H1 (cell line): ENCODE measurements around the gene CERS3. TPM values are rescaled to one million over a fixed set of nuclear protein-coding genes. Genes with fewer than 3 reads are reported as not detected.

ENCODE experiments used
- CTCF ChIA-PET: fragments of 300-600 bp; sonication (Branson Sonifier 250); formaldehyde crosslinking; loops from one replicate; lab custom pipeline; 2021; ENCODE audit not compliant: partially characterized antibody; lab: Charles Lee
- POLR2A ChIA-PET: fragments of 300-600 bp; sonication (Branson Sonifier 250); formaldehyde crosslinking; loops from one replicate; lab custom pipeline; 2021; ENCODE audit warnings: inconsistent platforms; ENCODE audit not compliant: partially characterized antibody; lab: Charles Lee
- DNase-seq, 2 experiments: peaks; one replicate each; pipeline versions ENCODE4 v3.0.0 to v3.0.0-alpha.2; 2010 to 2022; ENCODE audit warnings: low spot score in 2 of 2, low read depth in 1 of 2, mixed read lengths in 1 of 2
- FAIRE-seq: peaks from 2 replicates; lab custom pipeline; 2011; peaks lifted over from hg19 to GRCh38; lab: Jason Lieb, UNC
- H2AFZ ChIP-seq: 2 replicates; pipeline ENCODE4 v1.8.1; 2012; ENCODE audit warnings: low read length, inconsistent platforms
- H2AK5ac ChIP-seq: 2 replicates; pipeline ENCODE4 v1.6.1; 2013; ENCODE audit warnings: low read depth, low read length
- H2BK120ac ChIP-seq: replicated peaks from 2 replicates; pipeline ENCODE3; 2013; ENCODE audit warnings: low read depth, low read length, inconsistent platforms
- H2BK12ac ChIP-seq: 2 replicates; pipeline ENCODE4 v1.6.1; 2013; ENCODE audit warnings: low read depth, low read length
- H2BK15ac ChIP-seq: 2 replicates; pipeline ENCODE4 v1.6.1; 2013; ENCODE audit warnings: low read length
- H2BK20ac ChIP-seq: 2 replicates; pipeline ENCODE4 v1.6.1; 2013; ENCODE audit warnings: low read length
- H2BK5ac ChIP-seq: 2 replicates; pipeline ENCODE4 v1.6.1; 2013; ENCODE audit warnings: low read depth, low read length
- H3K14ac ChIP-seq: 2 replicates; pipeline ENCODE4 v1.6.1; 2013; ENCODE audit warnings: inconsistent platforms; ENCODE audit not compliant: insufficient read length
- H3K18ac ChIP-seq: 2 replicates; pipeline ENCODE4 v1.6.1; 2013; ENCODE audit warnings: low read length; ENCODE audit errors: extremely low read depth
- H3K23ac ChIP-seq: 2 replicates; pipeline ENCODE4 v1.6.1; 2013; ENCODE audit warnings: inconsistent platforms; ENCODE audit not compliant: insufficient read length
- H3K23me2 ChIP-seq: 2 replicates; pipeline ENCODE4 v1.6.1; 2013; ENCODE audit warnings: low read depth, low read length
- H3K27ac ChIP-seq: 2 replicates; pipeline ENCODE4 v1.6.1; 2011; ENCODE audit warnings: low read depth, low read length, inconsistent platforms
- H3K27me3 ChIP-seq, 4 experiments: replicated peaks in 1 of 4; 1 replicate in 1 of 4; 2 replicates in 3 of 4; pipeline versions ENCODE4 v1.6.1 to v1.8.1; 2011 to 2013; ENCODE audit warnings: low read length in 3 of 4, mild to moderate bottlenecking in 3 of 4, inconsistent platforms in 2 of 4, mixed read lengths in 2 of 4, moderate library complexity in 1 of 4; ENCODE audit not compliant: control insufficient read depth in 3 of 4, insufficient read depth in 3 of 4; ENCODE audit errors: extremely low read depth in 1 of 4
- H3K36me3 ChIP-seq, 4 experiments: 2 replicates each; pipeline versions ENCODE4 v1.6.1 to v1.8.1; 2011 to 2013; ENCODE audit warnings: mild to moderate bottlenecking in 4 of 4, low read length in 3 of 4, moderate library complexity in 2 of 4, control low read depth in 1 of 4, inconsistent platforms in 1 of 4; ENCODE audit not compliant: insufficient read depth in 4 of 4, control insufficient read depth in 2 of 4
- H3K4ac ChIP-seq: replicated peaks from 2 replicates; pipeline ENCODE3; 2013; ENCODE audit warnings: low read length, low read depth, mixed read lengths, inconsistent platforms; ENCODE audit not compliant: insufficient read length
- H3K4me1 ChIP-seq, 4 experiments: replicated peaks in 1 of 4; 1 replicate in 1 of 4; 2 replicates in 3 of 4; pipeline versions ENCODE4 v1.6.1 to v1.8.1; 2011 to 2013; ENCODE audit warnings: low read length in 3 of 4, inconsistent platforms in 2 of 4, mixed read lengths in 1 of 4; ENCODE audit not compliant: insufficient read depth in 4 of 4, control insufficient read depth in 3 of 4
- H3K4me2 ChIP-seq, 2 experiments: 2 replicates each; pipeline versions ENCODE4 v1.6.1 to v1.8.1; 2011 to 2013; ENCODE audit warnings: low read depth in 2 of 2, low read length in 2 of 2, control low read depth in 1 of 2, inconsistent platforms in 1 of 2, mild to moderate bottlenecking in 1 of 2; ENCODE audit not compliant: insufficient read depth in 1 of 2
- H3K4me3 ChIP-seq, 4 experiments: fragments of 200-600, 300-600 bp in 1 of 4; sonication (generic), shearing (Covaris generic), sonication (Bioruptor Twin) in 1 of 4; 2 replicates each; pipeline versions ENCODE4 v1.5.1 to v1.8.1; 2011 to 2016; ENCODE audit warnings: low read length in 4 of 4, low read depth in 3 of 4, control low read depth in 2 of 4, inconsistent platforms in 2 of 4, mild to moderate bottlenecking in 2 of 4, mixed read lengths in 1 of 4, moderate library complexity in 1 of 4; ENCODE audit not compliant: insufficient read depth in 2 of 4; ENCODE audit errors: extremely low read depth in 1 of 4
- H3K56ac ChIP-seq: replicated peaks from 2 replicates; pipeline ENCODE3; 2013; ENCODE audit warnings: low read depth, mild to moderate bottlenecking, mixed read lengths, low read length, inconsistent platforms; ENCODE audit not compliant: insufficient read length
- H3K79me1 ChIP-seq: 2 replicates; pipeline ENCODE4 v1.6.1; 2013; ENCODE audit warnings: low read depth, low read length, control low read depth
- H3K79me2 ChIP-seq, 2 experiments: 2 replicates each; pipeline versions ENCODE4 v1.6.1 to v1.8.1; 2012 to 2013; ENCODE audit warnings: low read length in 2 of 2, mild to moderate bottlenecking in 2 of 2, inconsistent platforms in 1 of 2; ENCODE audit not compliant: insufficient read depth in 2 of 2, control insufficient read depth in 1 of 2
- H3K9ac ChIP-seq, 4 experiments: replicated peaks in 1 of 4; 1 replicate in 1 of 4; 2 replicates in 3 of 4; pipeline versions ENCODE4 v1.6.1 to v1.8.1; 2011 to 2013; ENCODE audit warnings: low read depth in 3 of 4, low read length in 3 of 4, control low read depth in 2 of 4, mild to moderate bottlenecking in 2 of 4, moderate library complexity in 2 of 4, inconsistent platforms in 1 of 4; ENCODE audit errors: extremely low read depth in 1 of 4
- H3K9me3 ChIP-seq, 2 experiments: 2 replicates each; pipeline versions ENCODE4 v1.6.1 to v1.8.1; 2012 to 2013; ENCODE audit warnings: mild to moderate bottlenecking in 2 of 2, moderate library complexity in 2 of 2, control low read depth in 1 of 2, inconsistent platforms in 1 of 2, low read depth in 1 of 2, low read length in 1 of 2, mixed read lengths in 1 of 2; ENCODE audit not compliant: insufficient read depth in 2 of 2
- H4K20me1 ChIP-seq, 2 experiments: replicated peaks in 1 of 2; 2 replicates each; pipeline versions ENCODE3 to v1.8.1; 2011 to 2013; ENCODE audit warnings: inconsistent platforms in 2 of 2, low read length in 2 of 2, mild to moderate bottlenecking in 1 of 2; ENCODE audit not compliant: insufficient read depth in 2 of 2, control insufficient read depth in 1 of 2
- H4K5ac ChIP-seq: 2 replicates; pipeline ENCODE4 v1.6.1; 2013; ENCODE audit warnings: low read length, low read depth, mixed read lengths, inconsistent platforms; ENCODE audit not compliant: insufficient read length
- H4K8ac ChIP-seq: 2 replicates; pipeline ENCODE4 v1.8.0; 2013; ENCODE audit warnings: mild to moderate bottlenecking, moderate library complexity, low read length, inconsistent platforms; ENCODE audit not compliant: insufficient read depth; ENCODE audit errors: extremely low read depth
- H4K91ac ChIP-seq: replicated peaks from 2 replicates; pipeline ENCODE3; 2013; ENCODE audit warnings: low read length, mixed read lengths, inconsistent platforms; ENCODE audit not compliant: insufficient read length
- ASH2L ChIP-seq: fragments of 200-600, 300-600 bp; sonication (generic); IDR thresholded peaks from one replicate; pipeline ENCODE4 v1.7.1; 2017; ENCODE audit warnings: low read length
- CBX5 ChIP-seq: fragments of 300-800, 300-1000 bp; sonication (generic); IDR thresholded peaks from 2 replicates; pipeline ENCODE4 v1.7.1; 2016; ENCODE audit warnings: antibody characterized with exemption, low read length, low read depth
- EGR1 ChIP-seq: IDR thresholded peaks from 2 replicates; pipeline ENCODE4 v1.6.1; 2011; ENCODE audit warnings: low read depth, low read length, borderline replicate concordance
- NRF1 ChIP-seq: IDR thresholded peaks from 2 replicates; pipeline ENCODE4 v1.6.1; 2011; ENCODE audit warnings: mild to moderate bottlenecking, low read depth, low read length, improper control_type of control experiment
- POU5F1 ChIP-seq: IDR thresholded peaks from 2 replicates; pipeline ENCODE4 v1.6.1; 2011; ENCODE audit warnings: low read depth, mild to moderate bottlenecking, low read length, moderate library complexity
- WGBS, 2 experiments: shearing (Covaris generic) in 1 of 2; methylation state at CpG; one replicate each; pipeline versions ENCODE4 v1.1.6 to v1.1.7; 2013 to 2015; ENCODE audit warnings: low lambda C conversion rate in 2 of 2, mixed read lengths in 2 of 2, inconsistent platforms in 1 of 2, low coverage in 1 of 2, missing lambda C conversion rate in 1 of 2; ENCODE audit not compliant: insufficient replicate concordance in 2 of 2, insufficient coverage in 1 of 2, insufficient read length in 1 of 2; ENCODE audit errors: extremely low coverage in 1 of 2, missing lambda C conversion rate in 1 of 2; 5-methylcytosine and 5-hydroxymethylcytosine counted together
- polyA plus RNA-seq, 7 experiments: library from polyadenylated mRNA; depleted of rRNA in 3 of 7; stranded (reverse) in 5 of 7; unstranded in 2 of 7; fragments of >200 nt in 5 of 7; fragments of 200-250 nt in 2 of 7; gene quantifications; 1 replicate in 5 of 7; 2 replicates in 1 of 7; 4 replicates in 1 of 7; pipeline versions ENCODE4 v1.2.1 to v1.2.3, GENCODE V29; 2011 to 2013; ENCODE audit warnings: missing spikeins in 2 of 7, mixed read lengths in 2 of 7
- total RNA-seq: library from RNA; stranded (reverse); fragmentation: NEBNext Ultra II Directional; extraction: Animal tissue kit (Norgen Biotek cat#: 25700); gene quantifications from 2 replicates; pipeline ENCODE4 v1.2.1, GENCODE V29; 2021

CERS3 gene
- total and polyA plus RNA-seq, 2 of the 8 experiments (the other 6 are each of a cell fraction or from before 2014, with no cell fraction given), result 0.62 TPM; not detected in 1

DNA sequence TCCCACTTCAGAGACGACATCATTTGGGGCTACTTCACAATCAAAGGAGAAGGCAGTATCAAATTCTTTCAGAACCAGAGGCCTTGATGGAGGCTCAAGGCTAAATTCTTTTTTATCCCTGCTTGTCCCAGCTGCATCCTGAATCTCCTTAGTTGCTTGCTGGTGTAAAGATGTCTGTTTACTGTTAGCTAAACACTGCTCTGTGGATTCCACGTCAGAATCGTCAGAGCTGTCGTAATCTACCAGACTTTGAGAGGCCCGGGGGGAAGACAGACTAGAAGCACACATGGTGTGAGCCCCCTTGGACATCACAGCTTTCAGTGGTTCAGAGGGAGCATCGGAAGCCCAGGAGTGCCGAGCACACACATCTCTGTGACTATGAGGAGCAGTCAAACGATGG, 40.6 kb upstream of the CERS3 start:
- DNase-seq (no peak), FAIRE-seq (no peak)
- no peak overlapping the region for H3K56ac ChIP-seq
- H3K4me2 ChIP-seq, result no peak overlapping the region
- POLR2A ChIA-PET, result no interaction called here
- H4K8ac ChIP-seq, result no peak overlapping the region
- H4K91ac ChIP-seq, result no peak overlapping the region
- WGBS, 2 experiments, result 80% methylated on average over 8 of the region's 8 CpGs; no CpG with 5 or more reads in 1 of the 2 experiments
- no peaks in the 10 kb centered on the region for H4K20me1 ChIP-seq
- H2BK12ac ChIP-seq, result no peak overlapping the region
- no peak overlapping the region for H2AFZ ChIP-seq
- no peak overlapping the region for H3K23ac ChIP-seq
- H3K27ac ChIP-seq, result no peak overlapping the region
- no peak overlapping the region for H2BK5ac ChIP-seq
- H3K9me3 ChIP-seq, result no peaks in the 10 kb centered on the region
- H4K5ac ChIP-seq, result no peak overlapping the region
- H2BK15ac ChIP-seq, result no peak overlapping the region
- TF ChIP-seq CBX5, result no peak
- no peak for TF ChIP-seq ASH2L
- TF ChIP-seq POU5F1, result no peak
- TF ChIP-seq NRF1, result no peak
- no peak for TF ChIP-seq EGR1
- CTCF ChIA-PET, result interaction anchor here (0.8 to 1.4 kb wide), 2 partner anchors 227 to 300 kb away, joined by 3 to 4 read pairs; no protein-coding TSS in a partner anchor
- no peak overlapping the region for H3K4me3 ChIP-seq
- H3K79me1 ChIP-seq, result no peaks in the 10 kb centered on the region
- no peaks in the 10 kb centered on the region for H3K23me2 ChIP-seq
- H3K36me3 ChIP-seq, result peaks cover 0 to 4% (median 0%) of the 10 kb centered on the region in 4 experiments; a peak in 2 of 8 replicates
- no peak overlapping the region for H2BK120ac ChIP-seq
- H3K18ac ChIP-seq, result no peak overlapping the region
- H3K4me1 ChIP-seq, result no peaks in the 10 kb centered on the region
- no peaks in the 10 kb centered on the region for H3K79me2 ChIP-seq
- no peak overlapping the region for H3K14ac ChIP-seq
- no peak overlapping the region for H3K4ac ChIP-seq
- no peak overlapping the region for H2BK20ac ChIP-seq
- no peak overlapping the region for H2AK5ac ChIP-seq
- H3K27me3 ChIP-seq, result no peaks in the 10 kb centered on the region
- H3K9ac ChIP-seq, result no peak overlapping the region
